ENCODE data around the gene IGFBP5.

Gene IGFBP5

GRCh38 chr2:216730871-216731270 lies 35.5 kb upstream of the IGFBP5 start:
- H3K27ac ChIP-seq (ENCODE audit: low read depth, low read length) = no peak overlapping the region
- no peak for TF ChIP-seq CTCF (IDR thresholded peaks at IDR 0.05; ENCODE audit: low read depth, low read length, poor library complexity, severe bottlenecking)
- TF ChIP-seq EZH2phosphoT487 (IDR thresholded peaks at IDR 0.05; ENCODE audit: borderline replicate concordance, low read length) = no peak
- H3K79me2 ChIP-seq (ENCODE audit: control insufficient read depth, low read length) = no peaks in the 10 kb centered on the region

GRCh38 chr2:216727346-216728122 lies 32.2 kb upstream of the IGFBP5 start:
- H3K9me2 ChIP-seq (replicated peaks; ENCODE audit: control insufficient read depth, low read length) = no peaks in the 10 kb centered on the region
- no peaks in the 10 kb centered on the region for H3K9me3 ChIP-seq (ENCODE audit: control insufficient read depth, insufficient read depth, low read length)
- H4K20me1 ChIP-seq (ENCODE audit: control insufficient read depth, insufficient read depth, low read depth, low read length) = no peaks in the 10 kb centered on the region
- no peaks in the 10 kb centered on the region for H3K36me3 ChIP-seq (ENCODE audit: control insufficient read depth, low read length)
- H3K27me3 ChIP-seq (ENCODE audit: control insufficient read depth, low read length) = no peaks in the 10 kb centered on the region; the same call in 1 of the 2 replicates
- TF ChIP-seq CTCF (IDR thresholded peaks at IDR 0.05; ENCODE audit: low read depth, low read length, poor library complexity, severe bottlenecking) (no peak), EZH2phosphoT487 (IDR thresholded peaks at IDR 0.05; ENCODE audit: borderline replicate concordance, low read length) (no peak)
- no peaks in the 10 kb centered on the region for H3K4me1 ChIP-seq (ENCODE audit: control insufficient read depth, low read length)
- no peaks in the 10 kb centered on the region for H3F3A ChIP-seq (ENCODE audit: control insufficient read depth, insufficient read depth)
- no peak overlapping the region for H3K27ac ChIP-seq (ENCODE audit: low read depth, low read length)
- H3K4me3 ChIP-seq (ENCODE audit: low read length) = no peak overlapping the region
- H3K4me2 ChIP-seq (ENCODE audit: low read length) = no peak overlapping the region
- H3K79me2 ChIP-seq (ENCODE audit: control insufficient read depth, low read length) = no peaks in the 10 kb centered on the region

More at GRCh38 chr2:216730871-216731270, 35.5 kb upstream of the IGFBP5 start:
- Histone ChIP-seq H3K9me2 (replicated peaks; ENCODE audit: control insufficient read depth, low read length) (no peaks in the 10 kb centered on the region), H3K27me3 (ENCODE audit: control insufficient read depth, low read length) (no peaks in the 10 kb centered on the region; the same call in 1 of the 2 replicates), H3K4me2 (ENCODE audit: low read length) (no peak overlapping the region), H3K4me1 (ENCODE audit: control insufficient read depth, low read length) (no peaks in the 10 kb centered on the region), H3K36me3 (ENCODE audit: control insufficient read depth, low read length) (no peaks in the 10 kb centered on the region), H3K4me3 (ENCODE audit: low read length) (no peak overlapping the region), H3K9me3 (ENCODE audit: control insufficient read depth, insufficient read depth, low read length) (no peaks in the 10 kb centered on the region), H3F3A (ENCODE audit: control insufficient read depth, insufficient read depth) (no peaks in the 10 kb centered on the region), H4K20me1 (ENCODE audit: control insufficient read depth, insufficient read depth, low read depth, low read length) (no peaks in the 10 kb centered on the region)

- Histone ChIP-seq H3K4me2 (ENCODE audit: low read length) (no peak overlapping the region), H3K27ac (ENCODE audit: low read depth, low read length) (no peak overlapping the region), H3F3A (ENCODE audit: control insufficient read depth, insufficient read depth) (no peaks in the 10 kb centered on the region), H3K79me2 (ENCODE audit: control insufficient read depth, low read length) (no peaks in the 10 kb centered on the region), H3K9me3 (ENCODE audit: control insufficient read depth, insufficient read depth, low read length) (no peaks in the 10 kb centered on the region), H3K36me3 (ENCODE audit: control insufficient read depth, low read length) (no peaks in the 10 kb centered on the region), H4K20me1 (ENCODE audit: control insufficient read depth, insufficient read depth, low read depth, low read length) (no peaks in the 10 kb centered on the region), H3K9me2 (replicated peaks; ENCODE audit: control insufficient read depth, low read length) (no peaks in the 10 kb centered on the region), H3K4me3 (ENCODE audit: low read length) (no peak overlapping the region), H3K27me3 (ENCODE audit: control insufficient read depth, low read length) (no peaks in the 10 kb centered on the region), H3K4me1 (ENCODE audit: control insufficient read depth, low read length) (no peaks in the 10 kb centered on the region)
- TF ChIP-seq EZH2phosphoT487 (IDR thresholded peaks at IDR 0.05; ENCODE audit: borderline replicate concordance, low read length) (no peak), CTCF (IDR thresholded peaks at IDR 0.05; ENCODE audit: low read depth, low read length, poor library complexity, severe bottlenecking) (no peak)
Observed at GRCh38 chr2:216724190-216724589, 28.8 kb upstream of the IGFBP5 start.

Measured in DOHH2 (cell line).